ENCODE results near the gene CACNA1B. TPM values are rescaled to one million over a fixed set of nuclear protein-coding genes. Genes with fewer than 3 reads are reported as not detected.

Gene CACNA1B
- total and polyA plus RNA-seq, 2 of the 13 experiments (the other 11 are each of a cell fraction or from before 2014, with no cell fraction given), result under 0.01 to 0.04 TPM

DNA sequence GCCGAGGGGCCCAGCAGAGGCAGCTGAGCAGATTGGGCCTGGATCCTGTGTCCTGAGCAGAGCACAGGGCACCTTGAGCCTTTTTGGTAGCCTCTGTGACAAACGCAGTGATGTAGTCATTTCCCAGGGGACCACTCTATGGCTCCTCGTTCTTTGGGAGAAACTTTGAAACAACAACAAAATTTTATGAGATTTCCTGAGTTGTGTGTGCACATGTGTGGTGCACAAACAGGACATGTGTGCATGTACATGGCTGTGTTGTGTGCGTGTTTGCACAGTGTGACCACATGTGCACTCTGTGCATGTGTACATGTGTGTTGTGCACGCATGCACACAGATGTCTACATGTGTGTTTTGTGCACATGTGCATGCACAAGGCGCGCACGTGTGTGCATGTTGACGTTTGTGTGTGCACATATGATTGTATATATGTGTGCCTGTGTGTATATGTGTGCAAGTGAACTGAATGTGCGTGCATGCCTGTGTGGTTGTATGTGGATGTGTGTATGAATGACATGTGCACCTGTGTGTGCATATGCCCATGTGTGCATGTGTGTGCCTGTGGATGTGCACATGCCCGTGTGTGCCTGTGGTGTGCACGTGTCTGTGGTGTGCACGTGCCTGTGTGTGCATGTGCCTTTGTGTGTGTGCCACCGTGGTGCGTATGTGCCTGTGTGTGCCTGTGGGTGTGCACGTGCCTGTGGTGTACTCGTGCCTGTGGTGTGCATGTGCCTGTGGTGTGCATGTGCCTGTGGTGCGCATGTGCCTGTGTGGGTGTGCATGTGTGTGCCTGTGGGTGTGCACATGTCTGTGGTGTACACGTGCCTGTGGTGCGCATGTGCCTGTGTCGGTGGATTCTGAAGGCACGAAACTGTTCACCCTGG lies 221.6 kb downstream of the CACNA1B start:
- no peak overlapping the region for H2AFZ ChIP-seq (ENCODE audit: low read length)
- WGBS (ENCODE audit: low lambda C conversion rate), result 54% methylated on average over 18 of the region's 22 CpGs
- no peak overlapping the region for H3K27ac ChIP-seq (ENCODE audit: extremely low read length, insufficient read depth, low read length)
- BruUV-seq (replicated peaks), result no TSS peak
- peaks cover 4 to 9% of the 10 kb centered on the region in 2 experiments; a peak in 2 of 5 replicates for H3K27me3 ChIP-seq (ENCODE audit: control insufficient read depth in 1 of 2, insufficient read depth in 2 of 2, low read length in 2 of 2)
- intact Hi-C loops (cut with micrococcal nuclease; ENCODE audit: unreplicated experiment) (no loop called here), in situ Hi-C loops (cut with HindIII; ENCODE audit: extremely low pct_ligation_motif_present, low pct_unique_long_range_greater_than_20kb) (no loop called here)
- TF ChIP-seq, protein P1, sequence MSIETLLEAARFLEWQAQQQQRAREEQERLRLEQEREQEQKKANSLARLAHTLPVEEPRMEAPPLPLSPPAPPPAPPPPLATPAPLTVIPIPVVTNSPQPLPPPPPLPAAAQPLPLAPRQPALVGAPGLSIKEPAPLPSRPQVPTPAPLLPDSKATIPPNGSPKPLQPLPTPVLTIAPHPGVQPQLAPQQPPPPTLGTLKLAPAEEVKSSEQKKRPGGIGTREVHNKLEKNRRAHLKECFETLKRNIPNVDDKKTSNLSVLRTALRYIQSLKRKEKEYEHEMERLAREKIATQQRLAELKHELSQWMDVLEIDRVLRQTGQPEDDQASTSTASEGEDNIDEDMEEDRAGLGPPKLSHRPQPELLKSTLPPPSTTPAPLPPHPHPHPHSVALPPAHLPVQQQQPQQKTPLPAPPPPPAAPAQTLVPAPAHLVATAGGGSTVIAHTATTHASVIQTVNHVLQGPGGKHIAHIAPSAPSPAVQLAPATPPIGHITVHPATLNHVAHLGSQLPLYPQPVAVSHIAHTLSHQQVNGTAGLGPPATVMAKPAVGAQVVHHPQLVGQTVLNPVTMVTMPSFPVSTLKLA (IDR thresholded peaks at IDR 0.05), result peak; percentile 99
- no peak for TF ChIP-seq NR2F2 (IDR thresholded peaks at IDR 0.05; ENCODE audit: borderline replicate concordance, low read depth)
- DNase-seq (ENCODE audit: low spot score), result no peak
- CTCF ChIA-PET (ENCODE audit: low intra/inter-chr PET ratio, low total read pairs), result no interaction called here
- no peak for FAIRE-seq
- no peaks in the 10 kb centered on the region for H4K20me1 ChIP-seq (ENCODE audit: insufficient read depth, low read length)
- no peak overlapping the region for H3K9ac ChIP-seq (ENCODE audit: insufficient read depth, low read depth, low read length)
- H3K4me1 ChIP-seq (ENCODE audit: insufficient read depth, low read length), result no peaks in the 10 kb centered on the region
- no peak for ATAC-seq
- no peaks in the 10 kb centered on the region for H3K9me3 ChIP-seq (ENCODE audit: low read length)
- no peaks in the 10 kb centered on the region for H3K36me3 ChIP-seq (replicated peaks in 1 of 2; ENCODE audit: control insufficient read depth in 1 of 2, insufficient read depth in 2 of 2, low read length in 2 of 2)
- no peak overlapping the region for H3K4me2 ChIP-seq (ENCODE audit: low read depth, low read length)
- H3K4me3 ChIP-seq (replicated peaks in 1 of 3; ENCODE audit: insufficient read depth in 1 of 3, low read depth in 2 of 3, low read length in 3 of 3), result no peak overlapping the region
- no peaks in the 10 kb centered on the region for H3K79me2 ChIP-seq (ENCODE audit: insufficient read depth, low read length)
- POLR2A ChIA-PET, result no interaction called here

DNA sequence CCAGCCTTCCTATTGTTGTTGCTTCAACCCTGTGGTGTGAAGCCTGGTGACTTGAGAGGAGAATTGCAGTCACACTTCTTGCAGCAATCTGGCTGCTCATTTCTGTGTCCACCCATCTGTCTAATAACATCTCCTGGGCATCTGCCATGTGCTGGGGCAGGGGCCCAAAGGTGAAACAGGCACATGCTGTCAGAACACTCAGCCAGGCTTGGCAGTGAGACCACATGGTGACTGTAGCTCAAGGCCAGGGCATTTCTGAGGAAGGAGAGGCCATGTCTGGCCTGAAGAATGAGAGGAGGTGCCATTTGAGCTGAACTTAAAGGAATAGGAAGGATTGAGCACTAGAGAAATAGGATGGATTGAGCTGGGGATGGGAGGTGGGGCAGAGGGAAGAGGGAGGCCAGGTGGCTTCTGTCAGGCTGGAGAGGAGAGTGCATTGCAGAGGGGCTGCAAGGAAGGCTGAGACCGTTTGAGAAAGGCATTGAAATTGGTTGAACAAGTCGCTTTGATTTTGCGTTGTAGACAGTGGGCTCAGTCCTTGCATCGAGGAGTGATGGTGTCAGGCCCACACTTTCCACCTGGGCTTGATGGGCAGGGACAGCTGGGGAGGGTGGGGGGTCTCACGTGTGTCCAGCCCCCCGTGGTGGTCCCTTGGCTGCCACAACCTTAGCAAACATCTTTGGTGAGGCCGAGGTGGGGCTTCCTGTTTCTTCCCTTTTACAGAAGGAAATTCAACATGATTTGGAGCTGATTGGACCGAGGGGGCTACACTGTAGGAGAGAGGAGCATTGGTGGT lies 222.4 kb downstream of the CACNA1B start:
- no peak for DNase-seq (ENCODE audit: low spot score)
- Histone ChIP-seq H4K20me1 (ENCODE audit: insufficient read depth, low read length) (no peaks in the 10 kb centered on the region), H3K4me3 (replicated peaks in 1 of 3; ENCODE audit: insufficient read depth in 1 of 3, low read depth in 2 of 3, low read length in 3 of 3) (no peak overlapping the region), H3K27ac (ENCODE audit: extremely low read length, insufficient read depth, low read length) (no peak overlapping the region), H3K27me3 (ENCODE audit: control insufficient read depth in 1 of 2, insufficient read depth in 2 of 2, low read length in 2 of 2) (peaks cover 5 to 13% of the 10 kb centered on the region in 2 experiments; a peak in 2 of 5 replicates), H3K36me3 (replicated peaks in 1 of 2; ENCODE audit: control insufficient read depth in 1 of 2, insufficient read depth in 2 of 2, low read length in 2 of 2) (no peaks in the 10 kb centered on the region), H3K4me1 (ENCODE audit: insufficient read depth, low read length) (no peaks in the 10 kb centered on the region), H3K79me2 (ENCODE audit: insufficient read depth, low read length) (no peaks in the 10 kb centered on the region), H3K9ac (ENCODE audit: insufficient read depth, low read depth, low read length) (no peak overlapping the region), H2AFZ (ENCODE audit: low read length) (no peak overlapping the region), H3K9me3 (ENCODE audit: low read length) (no peaks in the 10 kb centered on the region), H3K4me2 (ENCODE audit: low read depth, low read length) (no peak overlapping the region)
- ChIA-PET CTCF (ENCODE audit: low intra/inter-chr PET ratio, low total read pairs) (no interaction called here), POLR2A (no interaction called here)
- ATAC-seq, result no peak
- BruUV-seq (replicated peaks), result no TSS peak
- FAIRE-seq, result no peak
- intact Hi-C loops (cut with micrococcal nuclease; ENCODE audit: unreplicated experiment), result no loop called here
- WGBS (ENCODE audit: low lambda C conversion rate), result 24% methylated on average over 8 of the region's 8 CpGs
- in situ Hi-C loops (cut with HindIII; ENCODE audit: extremely low pct_ligation_motif_present, low pct_unique_long_range_greater_than_20kb), result no loop called here
- TF ChIP-seq ZNF557 (CRISPR knock-in tag; IDR thresholded peaks at IDR 0.05) (no peak), ZNF781 (CRISPR knock-in tag; IDR thresholded peaks at IDR 0.05; ENCODE audit: borderline replicate concordance, not compliant biosample characterization) (no peak), GTF3A (CRISPR knock-in tag; conservative IDR thresholded peaks at IDR 0.05) (no peak), ZNF30 (CRISPR knock-in tag; IDR thresholded peaks at IDR 0.05) (no peak)
- TF ChIP-seq, protein P2, sequence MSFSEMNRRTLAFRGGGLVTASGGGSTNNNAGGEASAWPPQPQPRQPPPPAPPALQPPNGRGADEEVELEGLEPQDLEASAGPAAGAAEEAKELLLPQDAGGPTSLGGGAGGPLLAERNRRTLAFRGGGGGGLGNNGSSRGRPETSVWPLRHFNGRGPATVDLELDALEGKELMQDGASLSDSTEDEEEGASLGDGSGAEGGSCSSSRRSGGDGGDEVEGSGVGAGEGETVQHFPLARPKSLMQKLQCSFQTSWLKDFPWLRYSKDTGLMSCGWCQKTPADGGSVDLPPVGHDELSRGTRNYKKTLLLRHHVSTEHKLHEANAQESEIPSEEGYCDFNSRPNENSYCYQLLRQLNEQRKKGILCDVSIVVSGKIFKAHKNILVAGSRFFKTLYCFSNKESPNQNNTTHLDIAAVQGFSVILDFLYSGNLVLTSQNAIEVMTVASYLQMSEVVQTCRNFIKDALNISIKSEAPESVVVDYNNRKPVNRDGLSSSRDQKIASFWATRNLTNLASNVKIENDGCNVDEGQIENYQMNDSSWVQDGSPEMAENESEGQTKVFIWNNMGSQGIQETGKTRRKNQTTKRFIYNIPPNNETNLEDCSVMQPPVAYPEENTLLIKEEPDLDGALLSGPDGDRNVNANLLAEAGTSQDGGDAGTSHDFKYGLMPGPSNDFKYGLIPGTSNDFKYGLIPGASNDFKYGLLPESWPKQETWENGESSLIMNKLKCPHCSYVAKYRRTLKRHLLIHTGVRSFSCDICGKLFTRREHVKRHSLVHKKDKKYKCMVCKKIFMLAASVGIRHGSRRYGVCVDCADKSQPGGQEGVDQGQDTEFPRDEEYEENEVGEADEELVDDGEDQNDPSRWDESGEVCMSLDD (CRISPR knock-in tag; IDR thresholded peaks at IDR 0.05; ENCODE audit: borderline replicate concordance), result no peak
- TF ChIP-seq, protein P3, sequence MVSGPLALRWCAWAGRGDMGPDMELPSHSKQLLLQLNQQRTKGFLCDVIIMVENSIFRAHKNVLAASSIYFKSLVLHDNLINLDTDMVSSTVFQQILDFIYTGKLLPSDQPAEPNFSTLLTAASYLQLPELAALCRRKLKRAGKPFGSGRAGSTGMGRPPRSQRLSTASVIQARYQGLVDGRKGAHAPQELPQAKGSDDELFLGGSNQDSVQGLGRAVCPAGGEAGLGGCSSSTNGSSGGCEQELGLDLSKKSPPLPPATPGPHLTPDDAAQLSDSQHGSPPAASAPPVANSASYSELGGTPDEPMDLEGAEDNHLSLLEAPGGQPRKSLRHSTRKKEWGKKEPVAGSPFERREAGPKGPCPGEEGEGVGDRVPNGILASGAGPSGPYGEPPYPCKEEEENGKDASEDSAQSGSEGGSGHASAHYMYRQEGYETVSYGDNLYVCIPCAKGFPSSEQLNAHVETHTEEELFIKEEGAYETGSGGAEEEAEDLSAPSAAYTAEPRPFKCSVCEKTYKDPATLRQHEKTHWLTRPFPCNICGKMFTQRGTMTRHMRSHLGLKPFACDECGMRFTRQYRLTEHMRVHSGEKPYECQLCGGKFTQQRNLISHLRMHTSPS (CRISPR knock-in tag; IDR thresholded peaks at IDR 0.05; ENCODE audit: low read depth), result no peak

Measured in HepG2 (cell line).